DND-41 (cell line): Measurements from ENCODE around the gene ZCCHC24.

Experiments used
- ATAC-seq: fragments of 200-7000 bp; cut with Tn5 transposase; 3 replicates; pipeline ENCODE4 v1.9.1; 2021; ENCODE audit warnings: low read depth; ENCODE audit not compliant: insufficient read depth
- DNase-seq: peaks from one replicate; pipeline ENCODE4 v3.0.0-alpha.2; 2020
- H2AFZ ChIP-seq: 2 replicates; pipeline ENCODE4 v1.6.0; 2012; ENCODE audit warnings: low read depth, low read length
- H3K27ac ChIP-seq: 2 replicates; pipeline ENCODE4 v1.5.1; 2012; ENCODE audit warnings: low read length, inconsistent platforms
- H3K27me3 ChIP-seq: fragments of 200-600 bp; sonication (generic); 2 replicates; pipeline ENCODE4 v1.6.0; 2012; ENCODE audit warnings: low read length, mild to moderate bottlenecking, inconsistent platforms; ENCODE audit not compliant: insufficient read depth, poor library complexity
- H3K36me3 ChIP-seq: 2 replicates; pipeline ENCODE4 v1.5.1; 2012; ENCODE audit warnings: low read length, inconsistent platforms; ENCODE audit not compliant: insufficient read depth
- H3K4me1 ChIP-seq: 2 replicates; pipeline ENCODE4 v1.5.1; 2012; ENCODE audit warnings: mild to moderate bottlenecking, low read length; ENCODE audit not compliant: insufficient read depth
- H3K4me2 ChIP-seq: 2 replicates; pipeline ENCODE4 v1.6.0; 2012; ENCODE audit warnings: mild to moderate bottlenecking, moderate library complexity, low read length, inconsistent platforms; ENCODE audit not compliant: insufficient read depth
- H3K4me3 ChIP-seq, 2 experiments: fragments of 200-600 bp in 1 of 2; shearing (Covaris generic) in 1 of 2; 2 replicates each; pipeline ENCODE4 v1.5.1; 2012 to 2016; ENCODE audit warnings: inconsistent platforms in 2 of 2, low read length in 2 of 2, mild to moderate bottlenecking in 2 of 2, low read depth in 1 of 2, moderate library complexity in 1 of 2
- H3K79me2 ChIP-seq: 2 replicates; pipeline ENCODE4 v1.6.0; 2012; ENCODE audit warnings: low read length, inconsistent platforms; ENCODE audit not compliant: insufficient read depth
- H3K9ac ChIP-seq: 2 replicates; pipeline ENCODE4 v1.6.0; 2012; ENCODE audit warnings: low read depth, mild to moderate bottlenecking, inconsistent platforms, low read length, moderate library complexity
- H3K9me3 ChIP-seq: 2 replicates; pipeline ENCODE4 v1.5.1; 2012; ENCODE audit warnings: low read length, moderate library complexity, mild to moderate bottlenecking, inconsistent platforms; ENCODE audit not compliant: insufficient read depth, severe bottlenecking
- H4K20me1 ChIP-seq: 2 replicates; pipeline ENCODE4 v1.6.0; 2012; ENCODE audit warnings: low read length; ENCODE audit not compliant: insufficient read depth
- CTCF ChIP-seq: IDR thresholded peaks from 2 replicates; pipeline ENCODE4 v1.5.1; 2012; ENCODE audit warnings: borderline replicate concordance, low read length, moderate library complexity, mild to moderate bottlenecking; ENCODE audit not compliant: poor library complexity, severe bottlenecking; ENCODE audit errors: extremely low read depth
- EZH2 ChIP-seq: IDR thresholded peaks from 3 replicates; pipeline ENCODE4 v1.6.1; 2012; ENCODE audit warnings: borderline replicate concordance, low read depth, mild to moderate bottlenecking, moderate library complexity, low read length, inconsistent platforms; ENCODE audit not compliant: severe bottlenecking

The ZCCHC24 gene

GRCh38 chr10:79378383-79378646 is 67.1 kb downstream of the ZCCHC24 start:
- H3K79me2 ChIP-seq: no peaks in the 10 kb centered on the region
- H4K20me1 ChIP-seq: peaks cover 26% of the 10 kb centered on the region
- no peak overlapping the region for H3K4me3 ChIP-seq
- ATAC-seq (no peak), DNase-seq (no peak)
- no peaks in the 10 kb centered on the region for H3K36me3 ChIP-seq
- H3K4me2 ChIP-seq: no peak overlapping the region
- H3K27me3 ChIP-seq: no peaks in the 10 kb centered on the region
- no peak for TF ChIP-seq EZH2
- TF ChIP-seq CTCF: no peak
- no peak overlapping the region for H3K9ac ChIP-seq
- no peak overlapping the region for H2AFZ ChIP-seq
- no peaks in the 10 kb centered on the region for H3K9me3 ChIP-seq
- H3K27ac ChIP-seq: no peak overlapping the region
- no peaks in the 10 kb centered on the region for H3K4me1 ChIP-seq

- H3K4me2 ChIP-seq: no peak overlapping the region
- no peaks in the 10 kb centered on the region for H3K27me3 ChIP-seq
- ATAC-seq (no peak), DNase-seq (no peak)
- H3K4me1 ChIP-seq: no peaks in the 10 kb centered on the region
- no peak overlapping the region for H2AFZ ChIP-seq
- peaks cover 26% of the 10 kb centered on the region for H4K20me1 ChIP-seq
- H3K27ac ChIP-seq: no peak overlapping the region
- no peak overlapping the region for H3K9ac ChIP-seq
- H3K4me3 ChIP-seq: no peak overlapping the region
- no peaks in the 10 kb centered on the region for H3K36me3 ChIP-seq
- H3K9me3 ChIP-seq: no peaks in the 10 kb centered on the region
- TF ChIP-seq EZH2 (no peak), CTCF (no peak)
- no peaks in the 10 kb centered on the region for H3K79me2 ChIP-seq
These were observed 67.7 kb downstream of the ZCCHC24 start for GRCh38 chr10:79377557-79378382.

- no peak overlapping the region for H3K27ac ChIP-seq
- no peaks in the 10 kb centered on the region for H3K36me3 ChIP-seq
- H3K4me2 ChIP-seq: no peak overlapping the region
- no peaks in the 10 kb centered on the region for H3K4me1 ChIP-seq
- H4K20me1 ChIP-seq: peaks cover 24% of the 10 kb centered on the region
- DNase-seq: no peak
- ATAC-seq: no peak
- H3K9ac ChIP-seq: no peak overlapping the region
- peaks cover 4% of the 10 kb centered on the region for H3K27me3 ChIP-seq
- no peak overlapping the region for H2AFZ ChIP-seq
- H3K9me3 ChIP-seq: no peaks in the 10 kb centered on the region
- no peaks in the 10 kb centered on the region for H3K79me2 ChIP-seq
- H3K4me3 ChIP-seq: no peak overlapping the region
- TF ChIP-seq CTCF (no peak), EZH2 (no peak)
These were observed 68.5 kb downstream of the ZCCHC24 start for GRCh38 chr10:79376751-79377556.
